Hepatic stellate cell (primary cell): ENCODE measurements around the gene DOCK2.
"Not testable (repeated sequence)": the region's sequence is repeated elsewhere in the genome, so short reads cannot be mapped to it uniquely, and the experiment has no call there.

Source experiments
- DNase-seq: peaks from one replicate; pipeline ENCODE4 v3.0.0; 2011; ENCODE audit warnings: low spot score

DOCK2 gene

GRCh38 chr5:169817031-169817430, 180.0 kb downstream of the DOCK2 start:
- DNase-seq: no peak

GRCh38 chr5:169826618-169827017, 189.5 kb downstream of the DOCK2 start:
- DNase-seq: no peak

- no peak for DNase-seq
These were observed 190.7 kb downstream of the DOCK2 start for GRCh38 chr5:169827769-169828168.

- no peak for DNase-seq
These were observed 191.3 kb downstream of the DOCK2 start for GRCh38 chr5:169828385-169828784.

GRCh38 chr5:169831331-169831730, 194.3 kb downstream of the DOCK2 start:
- no peak for DNase-seq

- DNase-seq: no peak
These were observed 195.2 kb downstream of the DOCK2 start for GRCh38 chr5:169832304-169832703.

- no peak for DNase-seq
These were observed 195.8 kb downstream of the DOCK2 start for GRCh38 chr5:169832845-169833244.

GRCh38 chr5:169833681-169834292, 196.7 kb downstream of the DOCK2 start:
- peak; percentile 4 for DNase-seq

- not testable (repeated sequence) for DNase-seq
These were observed 197.5 kb downstream of the DOCK2 start for GRCh38 chr5:169834540-169834939.

- DNase-seq: no peak
These were observed 199.9 kb downstream of the DOCK2 start for GRCh38 chr5:169836835-169837536.

- no peak for DNase-seq
These were observed 200.6 kb downstream of the DOCK2 start for GRCh38 chr5:169837686-169838085.

GRCh38 chr5:169838688-169839087, 201.6 kb downstream of the DOCK2 start:
- no peak for DNase-seq

GRCh38 chr5:169840405-169840804, 203.3 kb downstream of the DOCK2 start:
- no peak for DNase-seq

GRCh38 chr5:169842699-169843098, 205.6 kb downstream of the DOCK2 start:
- no peak for DNase-seq

GRCh38 chr5:169847519-169847918, 210.4 kb downstream of the DOCK2 start:
- DNase-seq: no peak

GRCh38 chr5:169848271-169848670, 211.2 kb downstream of the DOCK2 start:
- DNase-seq: no peak

GRCh38 chr5:169848792-169849191, 211.7 kb downstream of the DOCK2 start:
- DNase-seq: no peak

GRCh38 chr5:169850409-169850808, 213.3 kb downstream of the DOCK2 start:
- no peak for DNase-seq

- DNase-seq: no peak
These were observed 214.3 kb downstream of the DOCK2 start for GRCh38 chr5:169851321-169851850.

- DNase-seq: peak; percentile 47
These were observed 219.5 kb downstream of the DOCK2 start for GRCh38 chr5:169856571-169856970.

GRCh38 chr5:169860585-169860984, 223.5 kb downstream of the DOCK2 start:
- DNase-seq: no peak

GRCh38 chr5:169861433-169861832, 224.4 kb downstream of the DOCK2 start:
- DNase-seq: no peak

- DNase-seq: peak; percentile 13
These were observed 224.9 kb downstream of the DOCK2 start for GRCh38 chr5:169861934-169862333.

- no peak for DNase-seq
These were observed 225.3 kb downstream of the DOCK2 start for GRCh38 chr5:169862391-169862811.
